ENCODE measurements around the gene UBA6. TPM values are rescaled to one million over a fixed set of nuclear protein-coding genes. Genes with fewer than 3 reads are reported as not detected.
A peak's percentile ranks its signal among the peaks of the same experiment; 100 is the strongest.

Gene UBA6
- total RNA-seq, 1 experiment from 2014 or later: 81.5 TPM

GRCh38 chr4:67624939-67625338, 76.0 kb downstream of the UBA6 start (continued):
- TF ChIP-seq TP53 (CRISPR knock-in tag; IDR thresholded peaks at IDR 0.05) (no peak), USF2 (CRISPR knock-in tag; IDR thresholded peaks at IDR 0.05) (no peak), ZNF416 (CRISPR knock-in tag; IDR thresholded peaks at IDR 0.05) (no peak), ZNF671 (CRISPR knock-in tag; IDR thresholded peaks at IDR 0.05) (no peak), CREM (CRISPR knock-in tag; IDR thresholded peaks at IDR 0.05) (no peak)
- TF ChIP-seq, protein P1, sequence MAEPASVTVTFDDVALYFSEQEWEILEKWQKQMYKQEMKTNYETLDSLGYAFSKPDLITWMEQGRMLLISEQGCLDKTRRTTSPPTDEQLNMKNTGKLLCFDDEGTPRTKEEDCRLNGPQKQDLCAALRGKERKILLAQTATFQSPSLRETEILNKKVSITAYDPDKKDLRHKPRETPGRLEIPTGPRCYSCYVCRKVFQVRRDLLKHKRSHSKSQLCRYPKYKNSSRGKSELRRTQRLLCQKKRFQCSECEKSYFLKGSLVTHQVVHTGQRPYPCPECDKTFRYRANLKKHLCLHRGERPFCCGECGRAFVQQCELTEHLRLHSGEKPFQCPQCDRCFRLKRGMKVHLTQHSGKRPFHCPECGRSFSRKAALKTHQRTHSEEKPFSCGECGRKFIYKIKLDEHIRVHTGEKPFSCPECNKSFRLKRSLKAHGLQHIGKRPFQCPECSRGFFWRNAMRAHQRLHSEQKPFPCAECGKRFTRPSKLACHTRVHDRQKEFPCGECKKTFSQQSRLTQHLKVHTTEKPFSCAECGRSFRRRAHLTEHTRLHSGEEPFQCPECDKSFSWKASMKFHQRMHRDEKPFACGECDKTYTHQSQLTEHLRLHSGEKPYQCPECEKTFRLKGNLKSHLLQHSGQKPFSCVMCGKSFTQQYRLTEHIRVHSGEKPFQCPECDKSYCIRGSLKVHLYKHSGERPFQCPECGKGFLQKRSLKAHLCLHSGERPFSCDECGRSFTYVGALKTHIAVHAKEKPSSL (CRISPR knock-in tag; conservative IDR thresholded peaks at IDR 0.05): no peak
- TF ChIP-seq, protein P2, sequence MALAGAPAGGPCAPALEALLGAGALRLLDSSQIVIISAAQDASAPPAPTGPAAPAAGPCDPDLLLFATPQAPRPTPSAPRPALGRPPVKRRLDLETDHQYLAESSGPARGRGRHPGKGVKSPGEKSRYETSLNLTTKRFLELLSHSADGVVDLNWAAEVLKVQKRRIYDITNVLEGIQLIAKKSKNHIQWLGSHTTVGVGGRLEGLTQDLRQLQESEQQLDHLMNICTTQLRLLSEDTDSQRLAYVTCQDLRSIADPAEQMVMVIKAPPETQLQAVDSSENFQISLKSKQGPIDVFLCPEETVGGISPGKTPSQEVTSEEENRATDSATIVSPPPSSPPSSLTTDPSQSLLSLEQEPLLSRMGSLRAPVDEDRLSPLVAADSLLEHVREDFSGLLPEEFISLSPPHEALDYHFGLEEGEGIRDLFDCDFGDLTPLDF (CRISPR knock-in tag; IDR thresholded peaks at IDR 0.05): no peak

DNA sequence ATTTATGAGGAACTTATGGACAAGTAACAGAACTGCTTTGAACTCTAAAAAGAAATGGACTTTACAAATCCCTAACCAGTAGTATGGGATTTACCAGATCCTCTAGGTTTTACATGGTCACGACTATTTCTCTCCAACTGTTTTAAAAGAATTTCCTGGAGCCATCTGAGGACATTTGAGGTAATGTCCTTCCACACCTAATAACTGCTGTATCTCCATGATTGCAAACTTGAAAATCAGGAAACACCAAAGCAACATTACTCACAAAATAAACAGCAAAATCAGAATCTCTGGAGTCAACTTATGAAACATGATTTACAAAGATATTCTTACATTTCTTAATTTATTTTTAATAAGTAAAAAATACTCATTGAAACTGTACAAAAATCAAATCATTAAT, 84.5 kb downstream of the UBA6 start:
- ATAC-seq (no peak), DNase-seq (ENCODE audit: low spot score) (no peak)
- Mint-ChIP-seq H3K9me3 (peaks cover 23% of the 10 kb centered on the region), H3K27me3 (ENCODE audit: low read depth) (no peaks in the 10 kb centered on the region), H3K4me3 (no peak overlapping the region), H3K36me3 (peaks cover 62% of the 10 kb centered on the region), H3K4me1 (no peaks in the 10 kb centered on the region), H3K27ac (0 out of 2 replicates have a peak overlapping the region, but pooled peaks have one; percentile 61)
- CTCF ChIA-PET: no interaction called here
- POLR2A ChIA-PET: no interaction called here
- no peak for TF ChIP-seq USF1 (CRISPR knock-in tag; IDR thresholded peaks at IDR 0.05)
- no peak for TF ChIP-seq MYBL2 (CRISPR knock-in tag; IDR thresholded peaks at IDR 0.05)
- TF ChIP-seq GTF2I (CRISPR knock-in tag; conservative IDR thresholded peaks at IDR 0.05): no peak
- TF ChIP-seq STAT6 (CRISPR knock-in tag; conservative IDR thresholded peaks at IDR 0.05; ENCODE audit: low read depth): no peak
- TF ChIP-seq ATF2 (CRISPR knock-in tag; IDR thresholded peaks at IDR 0.05; ENCODE audit: borderline replicate concordance, low read depth): no peak
- TF ChIP-seq, protein P2 (CRISPR knock-in tag; IDR thresholded peaks at IDR 0.05): no peak
- TF ChIP-seq, protein P3, sequence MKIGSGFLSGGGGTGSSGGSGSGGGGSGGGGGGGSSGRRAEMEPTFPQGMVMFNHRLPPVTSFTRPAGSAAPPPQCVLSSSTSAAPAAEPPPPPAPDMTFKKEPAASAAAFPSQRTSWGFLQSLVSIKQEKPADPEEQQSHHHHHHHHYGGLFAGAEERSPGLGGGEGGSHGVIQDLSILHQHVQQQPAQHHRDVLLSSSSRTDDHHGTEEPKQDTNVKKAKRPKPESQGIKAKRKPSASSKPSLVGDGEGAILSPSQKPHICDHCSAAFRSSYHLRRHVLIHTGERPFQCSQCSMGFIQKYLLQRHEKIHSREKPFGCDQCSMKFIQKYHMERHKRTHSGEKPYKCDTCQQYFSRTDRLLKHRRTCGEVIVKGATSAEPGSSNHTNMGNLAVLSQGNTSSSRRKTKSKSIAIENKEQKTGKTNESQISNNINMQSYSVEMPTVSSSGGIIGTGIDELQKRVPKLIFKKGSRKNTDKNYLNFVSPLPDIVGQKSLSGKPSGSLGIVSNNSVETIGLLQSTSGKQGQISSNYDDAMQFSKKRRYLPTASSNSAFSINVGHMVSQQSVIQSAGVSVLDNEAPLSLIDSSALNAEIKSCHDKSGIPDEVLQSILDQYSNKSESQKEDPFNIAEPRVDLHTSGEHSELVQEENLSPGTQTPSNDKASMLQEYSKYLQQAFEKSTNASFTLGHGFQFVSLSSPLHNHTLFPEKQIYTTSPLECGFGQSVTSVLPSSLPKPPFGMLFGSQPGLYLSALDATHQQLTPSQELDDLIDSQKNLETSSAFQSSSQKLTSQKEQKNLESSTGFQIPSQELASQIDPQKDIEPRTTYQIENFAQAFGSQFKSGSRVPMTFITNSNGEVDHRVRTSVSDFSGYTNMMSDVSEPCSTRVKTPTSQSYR (CRISPR knock-in tag; IDR thresholded peaks at IDR 0.05): no peak
- TF ChIP-seq, protein P4, sequence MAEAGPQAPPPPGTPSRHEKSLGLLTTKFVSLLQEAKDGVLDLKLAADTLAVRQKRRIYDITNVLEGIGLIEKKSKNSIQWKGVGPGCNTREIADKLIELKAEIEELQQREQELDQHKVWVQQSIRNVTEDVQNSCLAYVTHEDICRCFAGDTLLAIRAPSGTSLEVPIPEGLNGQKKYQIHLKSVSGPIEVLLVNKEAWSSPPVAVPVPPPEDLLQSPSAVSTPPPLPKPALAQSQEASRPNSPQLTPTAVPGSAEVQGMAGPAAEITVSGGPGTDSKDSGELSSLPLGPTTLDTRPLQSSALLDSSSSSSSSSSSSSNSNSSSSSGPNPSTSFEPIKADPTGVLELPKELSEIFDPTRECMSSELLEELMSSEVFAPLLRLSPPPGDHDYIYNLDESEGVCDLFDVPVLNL (CRISPR knock-in tag; IDR thresholded peaks at IDR 0.05; ENCODE audit: borderline replicate concordance, low read depth): no peak
- no peak for TF ChIP-seq OVOL2 (CRISPR knock-in tag; IDR thresholded peaks at IDR 0.05; ENCODE audit: borderline replicate concordance)
- no peak for TF ChIP-seq SP1 (CRISPR knock-in tag; conservative IDR thresholded peaks at IDR 0.05)
- TF ChIP-seq, protein P5, sequence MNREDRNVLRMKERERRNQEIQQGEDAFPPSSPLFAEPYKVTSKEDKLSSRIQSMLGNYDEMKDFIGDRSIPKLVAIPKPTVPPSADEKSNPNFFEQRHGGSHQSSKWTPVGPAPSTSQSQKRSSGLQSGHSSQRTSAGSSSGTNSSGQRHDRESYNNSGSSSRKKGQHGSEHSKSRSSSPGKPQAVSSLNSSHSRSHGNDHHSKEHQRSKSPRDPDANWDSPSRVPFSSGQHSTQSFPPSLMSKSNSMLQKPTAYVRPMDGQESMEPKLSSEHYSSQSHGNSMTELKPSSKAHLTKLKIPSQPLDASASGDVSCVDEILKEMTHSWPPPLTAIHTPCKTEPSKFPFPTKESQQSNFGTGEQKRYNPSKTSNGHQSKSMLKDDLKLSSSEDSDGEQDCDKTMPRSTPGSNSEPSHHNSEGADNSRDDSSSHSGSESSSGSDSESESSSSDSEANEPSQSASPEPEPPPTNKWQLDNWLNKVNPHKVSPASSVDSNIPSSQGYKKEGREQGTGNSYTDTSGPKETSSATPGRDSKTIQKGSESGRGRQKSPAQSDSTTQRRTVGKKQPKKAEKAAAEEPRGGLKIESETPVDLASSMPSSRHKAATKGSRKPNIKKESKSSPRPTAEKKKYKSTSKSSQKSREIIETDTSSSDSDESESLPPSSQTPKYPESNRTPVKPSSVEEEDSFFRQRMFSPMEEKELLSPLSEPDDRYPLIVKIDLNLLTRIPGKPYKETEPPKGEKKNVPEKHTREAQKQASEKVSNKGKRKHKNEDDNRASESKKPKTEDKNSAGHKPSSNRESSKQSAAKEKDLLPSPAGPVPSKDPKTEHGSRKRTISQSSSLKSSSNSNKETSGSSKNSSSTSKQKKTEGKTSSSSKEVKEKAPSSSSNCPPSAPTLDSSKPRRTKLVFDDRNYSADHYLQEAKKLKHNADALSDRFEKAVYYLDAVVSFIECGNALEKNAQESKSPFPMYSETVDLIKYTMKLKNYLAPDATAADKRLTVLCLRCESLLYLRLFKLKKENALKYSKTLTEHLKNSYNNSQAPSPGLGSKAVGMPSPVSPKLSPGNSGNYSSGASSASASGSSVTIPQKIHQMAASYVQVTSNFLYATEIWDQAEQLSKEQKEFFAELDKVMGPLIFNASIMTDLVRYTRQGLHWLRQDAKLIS (CRISPR knock-in tag; IDR thresholded peaks at IDR 0.05; ENCODE audit: borderline replicate concordance): no peak
